ENCODE results near the gene MED14. TPM values are rescaled to one million over a fixed set of nuclear protein-coding genes. Genes with fewer than 3 reads are reported as not detected.

Gene MED14
- total and polyA plus RNA-seq, 4 donors: 5.9 to 52.0 (median 34.6) TPM

DNA sequence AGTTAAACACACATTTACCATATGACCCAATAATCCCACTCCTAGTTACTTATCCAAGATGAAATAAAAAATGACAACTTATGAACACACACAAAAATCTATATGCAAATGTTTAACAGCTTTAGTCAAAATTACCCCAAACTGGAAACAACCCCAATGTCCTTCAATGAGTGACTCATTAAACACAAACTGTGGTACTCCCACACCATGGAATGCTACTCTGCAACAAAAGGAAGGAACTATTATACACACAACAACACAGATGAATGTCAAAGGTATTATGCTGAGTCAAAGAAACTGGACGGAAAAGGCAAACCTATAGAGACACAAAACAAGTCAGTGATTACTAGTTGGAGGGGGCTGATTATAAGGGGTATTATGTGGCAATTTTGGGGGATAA, 40.5 kb downstream of the MED14 start:
- H3K36me3 ChIP-seq (ENCODE audit: control insufficient read depth in 1 of 2, insufficient read depth in 2 of 2, low read length in 1 of 2): peaks cover 0 to 2% of the 10 kb centered on the region in 2 donors
- DNase-seq (no peak), ATAC-seq (ENCODE audit: low FRiP score) (no peak)
- WGBS, 2 donors: 81 to 92% methylated on average over 1 of the region's 1 CpG
- H3K27me3 ChIP-seq (ENCODE audit: control insufficient read depth in 1 of 2, insufficient read depth in 2 of 2, low read length in 1 of 2): no peaks in the 10 kb centered on the region
- intact Hi-C loops (cut with DNase I): no loop called here
- no peaks in the 10 kb centered on the region for H3K9me3 ChIP-seq (ENCODE audit: control insufficient read depth, low read length)
- no peaks in the 10 kb centered on the region for H3K4me1 ChIP-seq (ENCODE audit: control insufficient read depth in 1 of 2, insufficient read depth in 2 of 2, low read length in 2 of 2)
- H3K4me3 ChIP-seq (ENCODE audit: low read length in 2 of 2): no peak overlapping the region
- H3K27ac ChIP-seq (ENCODE audit: low read depth in 1 of 2, low read length in 2 of 2): no peak overlapping the region

DNA sequence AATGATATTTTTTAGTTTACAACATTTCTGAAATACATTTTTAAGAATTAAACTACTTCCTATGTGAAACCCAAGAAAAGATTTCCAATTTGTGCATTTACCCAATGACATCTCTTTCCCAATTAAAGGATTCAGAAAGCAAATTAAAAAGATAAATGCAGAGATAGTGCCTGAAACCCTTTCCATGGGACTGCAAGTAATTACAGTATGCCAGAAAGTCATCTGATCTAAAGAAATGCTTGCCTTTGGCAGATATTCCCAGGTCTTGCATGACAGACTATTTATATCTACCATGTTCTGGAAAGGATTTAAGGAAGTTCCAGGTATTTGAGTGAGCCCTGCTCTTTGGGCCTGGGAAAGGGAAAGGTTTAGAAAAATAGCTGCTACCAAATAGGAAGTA, 46.4 kb downstream of the MED14 start:
- ATAC-seq (ENCODE audit: low FRiP score): no peak
- Histone ChIP-seq H3K9me3 (ENCODE audit: control insufficient read depth, low read length) (no peaks in the 10 kb centered on the region), H3K27ac (ENCODE audit: low read depth in 1 of 2, low read length in 2 of 2) (no peak overlapping the region), H3K36me3 (ENCODE audit: control insufficient read depth in 1 of 2, insufficient read depth in 2 of 2, low read length in 1 of 2) (peaks cover 2 to 3% of the 10 kb centered on the region in 2 donors), H3K27me3 (ENCODE audit: control insufficient read depth in 1 of 2, insufficient read depth in 2 of 2, low read length in 1 of 2) (no peaks in the 10 kb centered on the region), H3K4me1 (ENCODE audit: control insufficient read depth in 1 of 2, insufficient read depth in 2 of 2, low read length in 2 of 2) (no peaks in the 10 kb centered on the region), H3K4me3 (ENCODE audit: low read length in 2 of 2) (no peak overlapping the region)
- intact Hi-C loops (cut with DNase I): no loop called here
- DNase-seq: no peak

DNA sequence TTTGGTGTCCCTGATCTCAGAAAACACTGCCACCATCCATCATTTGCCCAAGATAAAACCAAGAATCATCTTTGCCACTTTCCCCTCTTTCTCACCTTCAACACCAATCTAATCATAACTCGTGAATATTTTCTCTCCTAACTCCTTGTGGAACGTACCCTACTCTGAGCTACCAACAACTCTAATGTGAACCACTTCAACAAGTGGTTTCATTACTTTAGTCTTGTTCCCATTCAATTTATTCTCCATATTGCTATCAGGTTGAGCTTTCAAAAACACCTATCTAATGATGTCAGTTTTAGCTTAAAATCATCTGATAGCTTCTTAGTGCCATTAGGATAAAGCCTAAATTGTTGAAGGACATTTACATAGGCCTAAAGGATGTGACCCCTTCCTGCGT, 48.2 kb downstream of the MED14 start:
- ATAC-seq (ENCODE audit: low FRiP score): no peak
- no peak overlapping the region for H3K4me3 ChIP-seq (ENCODE audit: low read length in 2 of 2)
- WGBS, 2 donors: 91 to 93% methylated on average over 3 of the region's 3 CpGs
- DNase-seq: no peak
- H3K9me3 ChIP-seq (ENCODE audit: control insufficient read depth, low read length): no peaks in the 10 kb centered on the region
- H3K27ac ChIP-seq (ENCODE audit: low read depth in 1 of 2, low read length in 2 of 2): no peak overlapping the region
- intact Hi-C loops (cut with DNase I): no loop called here
- no peaks in the 10 kb centered on the region for H3K27me3 ChIP-seq (ENCODE audit: control insufficient read depth in 1 of 2, insufficient read depth in 2 of 2, low read length in 1 of 2)
- no peaks in the 10 kb centered on the region for H3K4me1 ChIP-seq (ENCODE audit: control insufficient read depth in 1 of 2, insufficient read depth in 2 of 2, low read length in 2 of 2)
- H3K36me3 ChIP-seq (ENCODE audit: control insufficient read depth in 1 of 2, insufficient read depth in 2 of 2, low read length in 1 of 2): peaks cover 2 to 3% of the 10 kb centered on the region in 2 donors

DNA sequence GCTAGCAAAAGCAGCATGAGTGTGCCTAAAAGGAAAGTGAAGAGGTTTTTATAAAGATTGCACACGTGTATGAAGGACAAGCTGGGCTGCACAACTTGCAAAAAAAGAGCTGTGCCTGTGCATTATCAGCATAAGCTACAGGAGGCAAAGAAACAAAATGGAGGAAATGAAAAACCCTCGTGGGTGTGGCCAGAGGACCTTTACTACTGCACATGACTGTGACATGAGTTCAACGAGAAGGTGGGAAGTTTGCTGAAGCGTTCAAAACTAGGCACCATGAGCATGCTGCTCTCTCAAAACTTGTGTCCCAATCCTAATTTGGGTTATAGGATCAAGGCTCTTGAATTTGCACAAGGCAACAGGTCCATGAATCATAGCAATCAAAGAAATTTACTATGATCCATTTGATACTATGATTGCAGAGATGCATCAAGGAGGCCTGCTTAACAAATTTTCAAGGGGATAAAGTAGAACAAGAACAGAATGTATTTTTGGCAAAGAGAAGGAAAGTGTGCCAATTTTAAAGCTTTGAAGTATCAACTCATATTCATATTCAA, 49.9 kb downstream of the MED14 start:
- H3K27me3 ChIP-seq (ENCODE audit: control insufficient read depth in 1 of 2, insufficient read depth in 2 of 2, low read length in 1 of 2): no peaks in the 10 kb centered on the region
- no peak for ATAC-seq (ENCODE audit: low FRiP score)
- no peaks in the 10 kb centered on the region for H3K9me3 ChIP-seq (ENCODE audit: control insufficient read depth, low read length)
- H3K27ac ChIP-seq (ENCODE audit: low read depth in 1 of 2, low read length in 2 of 2): no peak overlapping the region
- no peak overlapping the region for H3K4me3 ChIP-seq (ENCODE audit: low read length in 2 of 2)
- intact Hi-C loops (cut with DNase I): no loop called here
- no peak for DNase-seq
- H3K36me3 ChIP-seq (ENCODE audit: control insufficient read depth in 1 of 2, insufficient read depth in 2 of 2, low read length in 1 of 2): peaks cover 0 to 3% of the 10 kb centered on the region in 2 donors
- H3K4me1 ChIP-seq (ENCODE audit: control insufficient read depth in 1 of 2, insufficient read depth in 2 of 2, low read length in 2 of 2): no peaks in the 10 kb centered on the region
- 39 to 54% methylated on average over 4 of the region's 4 CpGs for WGBS, 2 donors

DNA sequence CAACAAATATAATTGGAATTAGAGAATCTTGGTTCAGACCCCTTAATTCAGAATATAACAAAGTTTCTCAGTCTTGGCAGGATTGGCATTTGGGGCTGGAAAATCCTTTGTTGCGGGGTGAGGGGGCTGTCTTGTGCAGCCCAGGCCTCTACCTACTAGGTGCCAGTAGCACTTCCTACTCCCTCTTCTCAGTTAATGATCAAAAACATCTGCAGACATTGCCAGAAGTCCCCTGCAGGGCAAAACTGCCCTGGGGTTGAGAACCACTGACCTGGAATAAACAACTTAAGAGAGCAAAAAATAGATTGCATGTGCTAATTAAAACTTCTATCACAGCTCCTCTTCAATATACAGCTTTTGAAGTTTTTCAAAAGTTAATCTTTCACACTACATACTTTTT, 51.2 kb downstream of the MED14 start:
- DNase-seq (no peak), ATAC-seq (ENCODE audit: low FRiP score) (no peak)
- H3K27me3 ChIP-seq (ENCODE audit: control insufficient read depth in 1 of 2, insufficient read depth in 2 of 2, low read length in 1 of 2): no peaks in the 10 kb centered on the region
- no peak overlapping the region for H3K27ac ChIP-seq (ENCODE audit: low read depth in 1 of 2, low read length in 2 of 2)
- peaks cover 0 to 3% of the 10 kb centered on the region in 2 donors for H3K36me3 ChIP-seq (ENCODE audit: control insufficient read depth in 1 of 2, insufficient read depth in 2 of 2, low read length in 1 of 2)
- H3K4me3 ChIP-seq (ENCODE audit: low read length in 2 of 2): no peak overlapping the region
- H3K9me3 ChIP-seq (ENCODE audit: control insufficient read depth, low read length): no peaks in the 10 kb centered on the region
- intact Hi-C loops (cut with DNase I): no loop called here
- WGBS, 2 donors: 95 to 100% methylated on average over 1 of the region's 1 CpG
- no peaks in the 10 kb centered on the region for H3K4me1 ChIP-seq (ENCODE audit: control insufficient read depth in 1 of 2, insufficient read depth in 2 of 2, low read length in 2 of 2)

DNA sequence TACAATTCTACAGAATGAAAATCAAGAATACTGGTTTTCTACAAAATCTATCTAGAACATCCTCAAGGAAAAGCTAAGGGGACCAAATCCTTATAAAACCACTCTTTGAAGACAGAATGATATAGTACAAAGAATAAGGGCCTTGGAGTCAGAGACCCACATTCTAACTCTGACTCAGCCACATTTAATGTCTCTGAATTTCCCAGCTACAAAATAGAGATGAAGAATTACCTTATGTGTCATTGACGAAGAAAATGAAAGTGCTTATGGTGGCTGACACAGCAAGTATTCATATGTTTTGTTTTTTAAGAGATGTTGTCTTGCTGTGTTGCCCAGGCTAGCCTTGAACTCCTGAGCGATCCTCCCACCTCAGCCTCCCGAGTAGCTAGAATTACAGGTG, 52.1 kb downstream of the MED14 start:
- Histone ChIP-seq H3K4me1 (ENCODE audit: control insufficient read depth in 1 of 2, insufficient read depth in 2 of 2, low read length in 2 of 2) (no peaks in the 10 kb centered on the region), H3K9me3 (ENCODE audit: control insufficient read depth, low read length) (no peaks in the 10 kb centered on the region), H3K36me3 (ENCODE audit: control insufficient read depth in 1 of 2, insufficient read depth in 2 of 2, low read length in 1 of 2) (peaks cover 3% of the 10 kb centered on the region in 2 donors), H3K4me3 (ENCODE audit: low read length in 2 of 2) (no peak overlapping the region), H3K27ac (ENCODE audit: low read depth in 1 of 2, low read length in 2 of 2) (no peak overlapping the region), H3K27me3 (ENCODE audit: control insufficient read depth in 1 of 2, insufficient read depth in 2 of 2, low read length in 1 of 2) (no peaks in the 10 kb centered on the region)
- 91 to 95% methylated on average over 3 of the region's 3 CpGs for WGBS, 2 donors
- ATAC-seq (ENCODE audit: low FRiP score): no peak
- intact Hi-C loops (cut with DNase I): no loop called here
- DNase-seq: no peak

DNA sequence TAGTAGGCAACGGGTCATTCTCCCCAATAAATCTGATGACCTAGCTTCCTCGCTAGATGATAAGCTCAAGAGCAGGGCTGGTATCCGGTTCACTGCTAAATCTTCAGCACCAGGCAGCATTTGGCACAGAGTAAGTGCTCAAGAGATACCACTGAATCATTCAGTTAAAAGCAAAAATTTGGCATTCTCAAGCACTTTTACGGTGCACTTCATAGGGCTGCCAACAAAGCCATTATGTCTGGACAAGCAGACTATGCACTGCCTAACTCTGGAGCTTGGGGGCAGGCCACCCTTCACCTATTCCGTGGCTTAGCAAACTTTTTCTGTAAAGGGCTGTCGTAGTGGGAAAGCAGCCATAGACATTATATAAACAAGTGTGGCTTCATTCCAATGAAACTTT, 64.2 kb downstream of the MED14 start:
- H3K4me1 ChIP-seq (ENCODE audit: control insufficient read depth in 1 of 2, insufficient read depth in 2 of 2, low read length in 2 of 2): no peaks in the 10 kb centered on the region
- peaks cover 0 to 2% of the 10 kb centered on the region in 2 donors for H3K36me3 ChIP-seq (ENCODE audit: control insufficient read depth in 1 of 2, insufficient read depth in 2 of 2, low read length in 1 of 2)
- WGBS, 2 donors: 30 to 47% methylated on average over 6 of the region's 6 CpGs
- ATAC-seq (ENCODE audit: low FRiP score) (no peak), DNase-seq (no peak)
- intact Hi-C loops (cut with DNase I): no loop called here
- no peak overlapping the region for H3K27ac ChIP-seq (ENCODE audit: low read depth in 1 of 2, low read length in 2 of 2)
- no peaks in the 10 kb centered on the region for H3K9me3 ChIP-seq (ENCODE audit: control insufficient read depth, low read length)
- H3K27me3 ChIP-seq (ENCODE audit: control insufficient read depth in 1 of 2, insufficient read depth in 2 of 2, low read length in 1 of 2): no peaks in the 10 kb centered on the region
- no peak overlapping the region for H3K4me3 ChIP-seq (ENCODE audit: low read length in 2 of 2)

DNA sequence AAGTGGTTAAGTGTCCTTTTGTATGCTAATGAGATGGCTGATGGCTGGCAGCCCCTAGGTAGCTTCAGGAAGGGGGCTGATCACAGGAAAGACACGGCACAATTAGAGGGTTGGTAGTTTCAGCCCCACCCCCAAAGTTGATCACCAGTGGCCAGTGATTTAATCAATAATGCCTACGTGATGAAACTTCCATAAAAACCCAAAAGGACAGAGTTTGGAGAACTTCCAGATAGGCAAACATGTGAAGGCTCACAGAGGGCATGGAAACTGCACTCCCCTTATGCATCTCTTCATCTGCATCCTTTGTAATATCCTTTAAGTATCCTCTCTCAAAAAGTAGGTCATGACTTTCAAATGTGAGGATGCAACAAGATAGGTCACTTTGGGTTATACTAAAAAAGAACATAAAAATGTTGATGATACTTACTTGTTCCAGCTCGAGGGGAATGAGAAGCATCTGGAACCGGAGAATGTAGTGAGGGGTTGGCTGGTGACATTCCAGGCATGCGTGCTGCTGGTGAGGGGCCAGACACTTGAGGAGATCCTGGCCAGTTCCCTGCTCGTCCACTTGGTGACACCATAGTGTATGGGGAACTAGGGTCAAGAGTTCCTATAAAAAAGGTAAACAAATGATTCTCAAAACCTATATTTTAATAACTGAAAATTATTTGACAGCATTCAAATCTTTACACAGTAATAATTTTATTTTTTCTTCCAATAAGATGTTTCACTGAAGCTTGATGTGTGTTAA, 71.3 kb downstream of the MED14 start:
- Histone ChIP-seq H3K9me3 (ENCODE audit: control insufficient read depth, low read length) (no peaks in the 10 kb centered on the region), H3K36me3 (ENCODE audit: control insufficient read depth in 1 of 2, insufficient read depth in 2 of 2, low read length in 1 of 2) (peaks cover 0 to 3% of the 10 kb centered on the region in 2 donors), H3K4me3 (ENCODE audit: low read length in 2 of 2) (no peak overlapping the region), H3K4me1 (ENCODE audit: control insufficient read depth in 1 of 2, insufficient read depth in 2 of 2, low read length in 2 of 2) (no peaks in the 10 kb centered on the region), H3K27me3 (ENCODE audit: control insufficient read depth in 1 of 2, insufficient read depth in 2 of 2, low read length in 1 of 2) (no peaks in the 10 kb centered on the region), H3K27ac (ENCODE audit: low read depth in 1 of 2, low read length in 2 of 2) (no peak overlapping the region)
- ATAC-seq (ENCODE audit: low FRiP score) (no peak), DNase-seq (no peak)
- intact Hi-C loops (cut with DNase I): no loop called here
- WGBS, 2 donors: 24 to 55% methylated on average over 6 of the region's 6 CpGs

DNA sequence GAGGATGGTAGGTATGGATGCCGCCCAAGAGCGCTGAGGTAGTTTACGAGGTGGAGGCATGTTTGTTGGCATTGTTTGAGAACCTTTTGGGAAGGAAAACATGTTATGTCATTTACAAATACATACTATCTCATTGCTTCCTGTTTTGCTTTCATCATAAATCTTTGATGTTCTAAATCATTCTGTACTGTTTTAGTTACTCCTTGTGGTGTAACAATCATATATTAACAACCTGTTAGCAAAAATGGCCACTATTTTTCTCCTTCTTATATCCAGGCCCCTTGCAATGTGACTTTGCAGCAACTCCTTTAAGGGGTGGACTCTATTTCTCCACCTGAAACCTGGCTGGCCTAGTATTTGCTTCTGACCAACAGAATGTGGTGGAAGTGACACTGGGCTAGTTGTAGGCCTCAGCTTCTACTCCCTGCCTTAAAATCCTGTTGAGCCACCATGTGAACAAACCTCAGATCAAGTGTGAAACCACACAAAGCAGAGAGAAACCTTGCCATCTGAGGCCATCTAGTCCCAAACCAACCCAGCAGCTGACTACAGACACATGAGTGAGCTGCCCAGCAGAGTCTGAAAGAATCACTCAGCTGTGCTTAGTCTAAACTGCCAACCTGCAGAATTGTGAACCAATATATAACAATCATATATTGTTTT, 72.1 kb downstream of the MED14 start:
- Histone ChIP-seq H3K4me1 (ENCODE audit: control insufficient read depth in 1 of 2, insufficient read depth in 2 of 2, low read length in 2 of 2) (no peaks in the 10 kb centered on the region), H3K27ac (ENCODE audit: low read depth in 1 of 2, low read length in 2 of 2) (no peak overlapping the region), H3K4me3 (ENCODE audit: low read length in 2 of 2) (no peak overlapping the region), H3K36me3 (ENCODE audit: control insufficient read depth in 1 of 2, insufficient read depth in 2 of 2, low read length in 1 of 2) (peaks cover 0 to 3% of the 10 kb centered on the region in 2 donors), H3K9me3 (ENCODE audit: control insufficient read depth, low read length) (no peaks in the 10 kb centered on the region), H3K27me3 (ENCODE audit: control insufficient read depth in 1 of 2, insufficient read depth in 2 of 2, low read length in 1 of 2) (no peaks in the 10 kb centered on the region)
- no peak for ATAC-seq (ENCODE audit: low FRiP score)
- 77 to 86% methylated on average over 3 of the region's 3 CpGs for WGBS, 2 donors
- intact Hi-C loops (cut with DNase I): no loop called here
- DNase-seq: no peak
